ENCODE data around the gene TAF3.

The TAF3 gene

GRCh38 chr10:7937315-7937945 is 119.1 kb downstream of the TAF3 start:
- no peak for DNase-seq

- DNase-seq: no peak
Observed at GRCh38 chr10:7941576-7941975, 123.3 kb downstream of the TAF3 start.

GRCh38 chr10:7942316-7942715 is 124.0 kb downstream of the TAF3 start:
- DNase-seq: no peak

DNA sequence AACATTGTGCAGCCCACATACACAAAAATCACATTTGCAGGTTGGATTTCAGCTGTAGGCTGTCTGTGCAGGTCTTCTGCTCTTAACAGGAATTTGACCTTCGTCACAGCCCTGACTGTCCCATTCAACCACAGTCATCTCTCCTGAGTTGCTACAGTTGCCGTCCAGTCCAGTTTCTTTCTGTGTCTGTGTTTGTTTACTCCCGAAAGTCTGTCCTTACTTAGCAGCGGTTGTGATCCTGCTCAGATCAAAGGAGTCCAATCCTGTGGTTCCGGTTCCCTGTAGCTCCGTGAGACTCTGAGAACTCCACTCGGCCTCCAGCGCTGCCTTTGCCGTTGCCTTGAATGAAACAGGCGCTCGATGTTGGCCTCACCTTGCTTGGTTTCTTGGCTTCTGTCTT is 124.6 kb downstream of the TAF3 start:
- DNase-seq: no peak

DNA sequence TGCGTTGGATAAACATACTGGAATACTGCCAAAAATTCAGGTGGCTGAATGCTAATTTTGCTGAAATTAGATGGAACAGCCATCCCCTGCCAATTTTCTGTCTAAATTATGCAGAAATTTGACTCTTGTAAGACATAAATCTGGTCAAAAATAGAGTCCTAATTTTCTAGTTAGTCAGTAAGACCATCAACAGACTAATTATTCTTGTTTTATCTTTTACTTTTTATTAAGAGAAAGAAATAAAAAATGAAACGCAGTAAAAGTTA is 125.8 kb downstream of the TAF3 start:
- no peak for DNase-seq

GRCh38 chr10:7944537-7944936 is 126.2 kb downstream of the TAF3 start:
- DNase-seq: no peak

- DNase-seq: no peak
Observed at GRCh38 chr10:7945034-7945433, 126.7 kb downstream of the TAF3 start.

DNA sequence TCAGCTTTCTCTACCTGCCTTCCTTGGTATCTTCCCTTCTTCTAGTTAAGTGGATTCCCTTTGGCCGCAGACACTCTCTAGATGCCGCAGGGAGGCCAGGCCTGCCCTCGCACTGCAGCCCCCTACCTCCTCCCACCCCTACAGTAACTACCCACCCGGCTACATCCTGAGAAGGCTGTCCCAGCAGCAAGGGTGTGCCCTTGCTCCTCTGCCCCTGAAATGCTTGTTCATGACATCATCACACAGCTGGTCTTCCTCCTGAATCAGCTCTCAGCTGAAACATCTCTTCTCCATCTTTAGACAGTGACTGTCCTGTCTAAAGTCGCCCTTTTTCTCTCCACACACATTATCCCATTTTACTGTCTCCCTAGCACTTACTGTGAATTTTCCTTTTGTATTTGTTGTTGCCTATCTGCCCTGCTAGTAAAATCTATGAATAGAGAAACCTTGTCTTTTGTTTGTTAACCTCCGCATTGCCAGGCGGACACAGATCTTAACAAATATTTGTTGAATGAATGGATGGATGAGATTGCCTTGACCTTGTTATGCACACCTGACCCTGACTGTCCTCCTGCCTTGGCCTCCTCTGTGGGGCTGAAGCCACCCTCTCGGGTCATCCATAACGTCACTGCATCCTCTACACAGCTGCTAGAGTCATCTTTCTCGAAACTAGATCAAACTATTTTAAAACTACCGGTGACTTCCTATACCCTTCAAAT is 127.3 kb downstream of the TAF3 start:
- no peak for DNase-seq

DNA sequence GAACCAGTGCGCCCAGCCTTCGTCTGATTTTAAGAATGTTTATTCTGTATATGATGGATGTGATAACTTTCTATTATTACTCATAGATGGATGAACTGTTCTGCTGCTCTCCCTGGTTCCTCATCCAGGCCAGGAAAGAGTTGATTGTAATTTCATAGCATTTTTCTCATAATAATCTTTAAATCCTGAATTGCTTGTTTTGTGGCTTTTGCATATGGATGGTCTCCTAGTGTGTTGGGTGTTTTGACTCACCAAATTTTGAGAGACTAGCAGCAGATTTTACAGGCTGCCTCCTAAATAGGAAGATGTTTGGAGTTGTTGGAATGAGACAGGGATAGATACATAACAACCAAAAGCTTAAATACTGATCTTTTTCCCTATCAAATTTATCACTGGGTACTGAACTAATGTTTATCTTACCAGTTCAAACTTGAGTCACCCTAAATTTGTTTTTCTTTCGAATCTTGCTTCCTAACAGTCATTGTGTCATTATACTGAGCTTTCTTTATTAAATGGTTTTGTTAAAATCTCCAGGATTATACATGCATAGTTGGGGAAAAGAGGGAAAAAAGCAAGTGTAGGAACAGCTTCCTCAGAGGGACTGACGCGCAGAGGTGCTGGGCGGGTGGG is 130.2 kb downstream of the TAF3 start:
- no peak for DNase-seq

GRCh38 chr10:7950981-7951847 is 132.9 kb downstream of the TAF3 start:
- DNase-seq: no peak

DNA sequence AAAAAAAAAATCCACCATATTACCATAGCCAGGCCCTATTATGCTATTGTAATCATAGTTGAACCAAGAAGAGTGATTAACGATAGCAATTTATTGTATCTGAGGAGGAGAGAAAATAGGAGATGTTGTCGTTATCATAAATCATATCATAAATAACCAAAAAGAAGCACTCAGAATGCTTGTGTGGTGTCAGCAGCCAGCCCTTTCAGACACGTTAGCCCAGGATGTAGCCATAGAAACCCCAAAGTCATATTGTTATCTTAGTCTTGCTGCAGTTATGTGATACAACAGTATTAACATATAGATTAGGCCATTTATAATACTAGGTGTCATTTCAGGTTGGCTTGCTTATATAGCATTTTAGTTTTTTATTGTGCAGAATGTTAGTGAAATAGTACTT is 134.0 kb downstream of the TAF3 start:
- DNase-seq: no peak

GRCh38 chr10:7953447-7953846 is 135.1 kb downstream of the TAF3 start:
- DNase-seq: no peak

DNA sequence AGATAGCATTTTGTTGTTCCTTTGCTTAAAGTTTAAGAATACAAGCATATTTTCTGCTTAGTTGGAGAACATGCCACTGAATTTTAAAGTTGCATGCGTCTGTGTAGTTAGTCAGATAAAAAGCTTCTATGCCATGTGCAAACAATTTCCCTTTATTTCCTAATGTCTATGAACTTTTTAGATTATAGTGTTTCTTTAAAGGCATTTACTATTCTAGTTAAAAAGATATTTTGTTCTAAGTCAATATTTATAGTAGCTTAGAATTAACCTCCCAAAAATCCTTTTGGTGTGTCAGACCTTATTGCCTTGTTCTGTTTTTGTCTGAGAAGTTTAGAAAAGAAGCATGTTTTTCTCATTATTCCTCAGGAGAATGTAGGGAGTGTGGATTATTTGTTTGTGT is 137.1 kb downstream of the TAF3 start:
- no peak for DNase-seq

DNA sequence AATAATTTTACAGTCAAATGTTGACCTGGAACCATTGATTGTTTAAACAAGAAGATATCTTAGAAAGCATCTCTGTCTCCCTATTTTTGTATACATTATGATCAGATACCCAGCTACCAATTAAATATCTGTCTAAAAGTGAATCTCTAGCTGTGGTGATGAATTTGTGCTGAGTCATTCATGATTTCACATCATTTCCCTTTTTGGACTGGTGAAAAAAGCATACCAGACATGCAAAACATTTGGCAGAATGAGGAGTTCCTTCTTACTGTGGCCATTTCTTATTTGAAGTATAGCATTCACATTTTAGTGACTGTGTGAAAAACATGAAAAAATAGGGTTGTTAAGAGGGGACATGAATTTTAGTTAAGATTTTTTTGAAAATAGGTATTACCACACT is 138.2 kb downstream of the TAF3 start:
- no peak for DNase-seq

DNA sequence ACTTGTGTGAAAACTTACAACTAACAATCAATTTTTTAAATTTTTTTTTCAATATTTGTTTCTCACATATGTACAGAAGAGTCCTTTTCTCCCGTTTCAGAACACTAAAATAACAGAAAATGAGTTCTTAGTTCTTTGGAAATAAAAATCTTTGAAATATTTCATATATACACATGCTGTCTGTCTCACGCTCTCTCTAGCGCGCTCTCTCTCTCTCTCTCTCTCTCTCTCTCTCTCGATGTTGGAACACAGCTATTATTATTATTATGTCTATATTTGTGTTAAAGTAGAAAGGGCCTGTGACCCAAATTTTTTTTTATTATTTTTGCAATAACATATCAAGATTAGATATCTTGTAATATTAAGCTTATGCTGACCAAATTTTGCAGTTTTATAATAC is 139.3 kb downstream of the TAF3 start:
- DNase-seq: no peak

DNA sequence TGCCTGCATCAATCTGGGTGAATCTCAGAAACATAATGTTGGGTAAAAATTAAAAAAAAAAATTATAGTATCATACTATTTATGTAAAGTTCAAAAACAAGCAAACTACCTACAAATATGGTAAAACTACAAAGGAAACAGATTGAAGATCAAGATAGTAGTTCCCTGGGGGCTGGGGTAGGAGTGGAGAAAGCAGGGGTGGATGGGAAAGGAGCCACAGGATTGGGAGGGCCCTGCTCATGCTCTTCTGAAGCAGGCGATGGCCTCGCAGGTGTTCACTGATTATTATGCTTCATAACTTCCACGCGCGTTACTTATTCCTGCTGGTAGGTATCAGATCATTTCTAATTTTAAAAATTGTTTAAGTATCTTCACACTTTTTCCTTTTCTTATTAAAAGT is 140.1 kb downstream of the TAF3 start:
- no peak for DNase-seq

- DNase-seq: no peak
Observed at GRCh38 chr10:7960108-7960507, 141.8 kb downstream of the TAF3 start.

DNA sequence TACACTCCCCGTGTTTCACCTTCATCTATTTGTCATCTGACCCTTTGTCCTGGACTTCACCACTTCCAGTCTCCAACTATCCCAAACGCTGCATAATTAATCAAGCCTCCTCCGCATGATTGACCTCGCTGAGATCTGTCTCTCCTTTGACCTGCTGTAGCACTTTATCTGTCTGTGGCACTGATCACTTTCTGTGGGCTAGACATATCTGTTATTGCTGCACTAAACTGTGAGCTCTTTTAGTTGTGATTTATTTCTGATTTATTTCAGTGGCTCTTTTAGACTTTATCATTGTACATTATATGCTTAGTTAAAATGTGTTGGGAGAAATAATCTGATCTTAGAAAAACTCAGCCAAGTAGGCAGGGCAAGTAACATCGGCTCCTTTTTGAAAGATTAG is 144.3 kb downstream of the TAF3 start:
- DNase-seq: no peak

DNA sequence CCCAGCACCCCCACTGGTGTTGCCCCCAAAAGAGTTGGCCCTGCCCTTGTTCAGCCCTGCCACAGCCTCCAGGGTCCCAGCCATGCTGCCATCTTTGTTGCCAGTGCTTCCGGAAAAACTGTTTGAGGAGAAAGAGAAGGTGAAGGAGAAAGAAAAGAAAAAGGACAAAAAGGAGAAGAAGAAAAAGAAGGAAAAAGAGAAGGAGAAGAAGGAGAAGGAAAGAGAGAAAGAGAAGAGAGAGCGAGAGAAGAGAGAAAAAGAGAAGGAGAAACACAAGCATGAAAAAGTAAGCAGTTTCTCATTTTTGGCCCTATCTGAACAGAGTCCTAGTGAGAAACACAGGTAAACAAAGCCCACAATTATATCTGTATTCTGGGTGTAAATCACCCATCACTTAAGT is 147.2 kb downstream of the TAF3 start:
- DNase-seq: no peak

DNA sequence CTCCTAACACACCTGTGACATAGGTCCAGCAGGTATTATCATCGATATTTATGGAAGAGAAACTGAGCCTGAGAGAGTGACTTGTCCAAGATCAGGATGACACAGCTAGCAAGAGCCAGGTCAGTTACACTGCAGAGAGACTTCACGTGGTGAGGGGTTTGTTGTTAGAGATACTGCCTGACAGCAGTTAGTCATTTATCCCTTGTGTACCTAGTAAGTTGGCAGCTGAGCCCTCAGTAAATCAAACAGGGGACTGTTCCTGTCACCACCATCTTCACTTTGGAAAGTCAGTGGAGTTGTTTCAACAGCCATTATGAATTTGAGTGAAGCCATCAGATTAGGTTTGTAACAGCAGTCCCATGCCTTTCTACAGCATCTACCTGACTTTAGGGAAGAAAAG is 148.7 kb downstream of the TAF3 start:
- no peak for DNase-seq

DNA sequence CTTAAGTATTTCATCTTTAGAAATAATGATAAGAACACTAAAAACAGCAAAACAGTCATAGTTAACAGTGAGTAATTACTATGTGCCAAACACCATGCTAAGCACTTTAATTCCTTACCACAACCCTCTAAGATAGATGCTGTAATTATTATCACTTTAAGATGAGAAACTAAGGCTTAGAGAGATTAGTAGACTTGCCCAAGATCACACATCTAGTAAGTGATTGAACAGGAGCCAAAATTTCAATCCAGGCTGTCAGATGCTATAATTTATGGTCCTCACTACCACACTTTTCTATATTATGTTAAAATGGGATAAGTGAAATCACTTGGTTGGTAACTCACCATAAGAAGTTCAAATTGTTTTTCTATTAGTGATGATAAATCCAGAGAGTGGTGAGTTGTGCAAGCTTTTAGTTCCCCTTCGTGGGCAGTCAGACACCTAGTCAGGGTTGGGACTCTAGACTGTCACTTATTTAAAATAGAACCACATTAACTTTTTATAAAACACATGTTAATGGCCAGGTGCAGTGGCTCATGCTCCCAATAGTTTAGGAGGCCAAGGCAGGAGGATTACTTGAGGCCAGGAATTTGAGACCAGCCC is 150.3 kb downstream of the TAF3 start:
- DNase-seq: no peak

- DNase-seq: no peak
Observed at GRCh38 chr10:7969623-7970022, 151.3 kb downstream of the TAF3 start.

GRCh38 chr10:7971949-7972348 is 153.6 kb downstream of the TAF3 start:
- no peak for DNase-seq
